Muscle of leg (tissue), 11 donors: ENCODE measurements around the gene UNC80. TPM values are rescaled to one million over a fixed set of nuclear protein-coding genes. Genes with fewer than 3 reads are reported as not detected.

Source experiments
- DNase-seq: peaks from one replicate; pipeline ENCODE4 v3.0.0; 2013
- H3K27ac ChIP-seq: one replicate; pipeline ENCODE4 v1.5.1; 2013; ENCODE audit warnings: mild to moderate bottlenecking, low read length, control low read depth
- H3K27me3 ChIP-seq: one replicate; pipeline ENCODE4 v1.6.1; 2013; ENCODE audit warnings: low read length; ENCODE audit not compliant: control insufficient read depth, insufficient read depth
- H3K36me3 ChIP-seq: one replicate; pipeline ENCODE4 v1.6.1; 2013; ENCODE audit warnings: low read length; ENCODE audit not compliant: control insufficient read depth, insufficient read depth
- H3K4me1 ChIP-seq: one replicate; pipeline ENCODE4 v1.6.1; 2013; ENCODE audit warnings: low read length; ENCODE audit not compliant: control insufficient read depth, insufficient read depth
- H3K4me3 ChIP-seq: one replicate; pipeline ENCODE4 v1.5.1; 2013; ENCODE audit warnings: low read length, control low read depth
- H3K9me3 ChIP-seq: replicated peaks from 2 replicates; pipeline ENCODE4 v1.6.1; 2013; ENCODE audit warnings: low read depth, low read length; ENCODE audit not compliant: control insufficient read depth
- WGBS: methylation state at CpG from one replicate; pipeline ENCODE4 v1.1.5; 2013; ENCODE audit warnings: missing lambda C conversion rate; ENCODE audit not compliant: insufficient coverage; 5-methylcytosine and 5-hydroxymethylcytosine counted together
- polyA plus RNA-seq, 8 donors: library from polyadenylated mRNA; unstranded; fragments of 120-200 nt; gene quantifications; one replicate each; pipeline versions ENCODE4 v1.2.1 to v1.2.3, GENCODE V29; 2013; ENCODE audit warnings: inconsistent platforms in 1 of 8, low replicate concordance in 1 of 8; ENCODE audit not compliant: insufficient read length in 8 of 8, insufficient read depth in 1 of 8
- total RNA-seq: library from RNA; stranded (reverse); fragments of 120-200 nt; gene quantifications from one replicate; pipeline ENCODE4 v1.2.4, GENCODE V29; 2013

UNC80 gene
- total and polyA plus RNA-seq, 9 donors: 0.66 to 4.3 (median 1.7) TPM

DNA sequence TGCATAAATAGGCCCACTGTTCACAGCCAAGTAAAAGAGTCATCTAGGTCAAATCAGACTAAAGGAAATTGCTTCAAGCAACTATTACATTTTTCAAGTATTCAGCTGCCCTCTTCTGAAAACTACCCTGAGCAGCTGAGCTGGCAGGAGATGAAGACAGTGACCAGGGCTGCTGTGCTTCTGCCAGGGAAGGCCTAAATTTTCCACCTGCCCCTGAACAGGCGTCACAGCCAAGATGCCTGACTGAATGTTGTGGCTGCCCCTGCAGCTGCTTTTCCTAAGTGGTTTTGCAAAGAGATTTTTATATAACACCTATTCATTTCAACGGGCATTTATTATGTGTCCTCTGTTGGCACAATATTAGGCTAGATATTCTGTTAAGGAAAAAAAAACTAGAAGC, 134.1 kb downstream of the UNC80 start:
- peak; percentile 62 for DNase-seq
- Histone ChIP-seq H3K4me3 (no peak overlapping the region), H3K27ac (no peak overlapping the region), H3K36me3 (no peaks in the 10 kb centered on the region), H3K27me3 (no peaks in the 10 kb centered on the region), H3K9me3 (peaks cover 2% of the 10 kb centered on the region), H3K4me1 (no peaks in the 10 kb centered on the region)
- no CpG with 5 or more reads among the region's 2 CpGs for WGBS

DNA sequence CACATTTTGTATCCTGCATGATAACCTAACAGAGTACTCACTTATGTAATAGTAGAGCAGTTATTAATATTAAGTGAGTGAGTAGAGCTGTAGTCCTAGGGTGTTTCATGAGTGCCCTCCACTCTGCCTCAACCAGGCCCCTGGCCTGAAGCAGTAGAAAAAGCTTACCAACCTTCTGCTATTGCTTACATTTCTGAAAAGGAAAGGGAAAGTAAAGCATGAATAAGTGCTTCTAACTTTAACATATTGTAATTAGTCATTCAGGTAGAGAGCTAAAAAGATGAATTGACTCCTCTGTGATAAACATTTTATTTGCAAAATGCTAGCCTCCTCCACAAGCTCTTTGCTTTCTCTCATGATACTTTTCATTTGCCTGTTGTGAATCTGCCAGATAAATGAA, 136.1 kb downstream of the UNC80 start:
- Histone ChIP-seq H3K9me3 (peaks cover 2% of the 10 kb centered on the region), H3K27ac (no peak overlapping the region), H3K36me3 (no peaks in the 10 kb centered on the region), H3K27me3 (no peaks in the 10 kb centered on the region), H3K4me1 (no peaks in the 10 kb centered on the region), H3K4me3 (no peak overlapping the region)
- no peak for DNase-seq

- no peak overlapping the region for H3K27ac ChIP-seq
- H3K36me3 ChIP-seq: no peaks in the 10 kb centered on the region
- no CpG with 5 or more reads among the region's 1 CpG for WGBS
- no peak overlapping the region for H3K4me3 ChIP-seq
- H3K9me3 ChIP-seq: peaks cover 2% of the 10 kb centered on the region
- no peak for DNase-seq
- H3K4me1 ChIP-seq: no peaks in the 10 kb centered on the region
- H3K27me3 ChIP-seq: no peaks in the 10 kb centered on the region
Measured at GRCh38 chr2:209908511-209908910, 136.9 kb downstream of the UNC80 start.

DNA sequence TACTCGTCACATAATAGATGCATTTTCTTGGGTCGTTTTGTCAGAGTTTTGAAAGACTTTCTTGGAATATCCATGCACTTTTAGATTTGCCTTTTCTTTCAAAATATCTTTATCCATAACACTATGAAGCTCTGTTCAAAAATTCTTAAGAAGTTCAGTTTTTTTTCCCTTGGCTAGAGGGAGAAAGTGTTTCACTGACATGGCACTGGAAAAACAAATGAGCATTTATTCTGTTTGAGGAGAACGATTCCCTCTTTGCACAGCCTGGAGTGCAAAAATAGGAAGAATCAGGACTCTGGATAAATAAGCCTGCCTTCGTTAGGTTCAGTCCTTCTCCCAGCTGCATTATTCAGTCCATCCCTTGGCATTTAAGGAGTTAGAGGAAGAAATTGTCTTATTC, 139.9 kb downstream of the UNC80 start:
- Histone ChIP-seq H3K27me3 (no peaks in the 10 kb centered on the region), H3K36me3 (no peaks in the 10 kb centered on the region), H3K4me3 (no peak overlapping the region), H3K9me3 (peaks cover 2% of the 10 kb centered on the region), H3K4me1 (no peaks in the 10 kb centered on the region), H3K27ac (no peak overlapping the region)
- DNase-seq: no peak
- WGBS: no CpG with 5 or more reads among the region's 4 CpGs

DNA sequence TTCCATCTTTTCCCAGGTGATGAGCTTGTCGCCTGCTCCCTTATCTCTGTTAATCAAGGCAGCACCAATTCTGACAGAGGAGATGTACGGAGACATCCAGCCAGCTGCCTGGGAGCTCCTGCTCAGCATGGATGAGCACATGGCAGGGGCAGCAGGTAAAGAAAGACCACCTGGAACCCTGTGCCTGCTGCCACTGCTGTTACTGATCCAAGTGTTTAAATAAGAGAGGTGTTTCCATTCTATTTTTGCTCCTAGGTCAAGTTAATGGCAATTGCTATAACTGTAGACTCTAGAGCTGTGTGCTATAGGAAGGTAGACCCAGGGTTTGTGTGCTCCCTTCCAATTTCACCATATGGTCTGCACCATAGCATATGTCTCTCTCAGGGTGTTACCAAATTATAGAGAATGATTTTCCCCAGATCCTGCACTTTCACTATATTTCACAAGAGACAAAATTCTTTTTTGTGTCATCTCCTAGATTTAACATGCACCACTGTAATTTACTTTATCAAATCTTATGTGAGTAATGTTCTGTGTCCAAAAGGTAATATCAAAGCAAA, 142.2 kb downstream of the UNC80 start:
- H3K27ac ChIP-seq: no peak overlapping the region
- H3K27me3 ChIP-seq: no peaks in the 10 kb centered on the region
- WGBS: 83% methylated on average over 1 of the region's 2 CpGs

GRCh38 chr2:209917154-209917771, 145.6 kb downstream of the UNC80 start:
- Histone ChIP-seq H3K27ac (no peak overlapping the region), H3K4me1 (no peaks in the 10 kb centered on the region), H3K9me3 (no peaks in the 10 kb centered on the region), H3K36me3 (no peaks in the 10 kb centered on the region), H3K4me3 (no peak overlapping the region), H3K27me3 (no peaks in the 10 kb centered on the region)
- no CpG with 5 or more reads among the region's 2 CpGs for WGBS
- DNase-seq: no peak

More for the DNA sequence above, 142.2 kb downstream of the UNC80 start:
- Histone ChIP-seq H3K4me3 (no peak overlapping the region), H3K9me3 (peaks cover 2% of the 10 kb centered on the region), H3K4me1 (no peaks in the 10 kb centered on the region), H3K36me3 (no peaks in the 10 kb centered on the region)
- no peak for DNase-seq

- H3K4me1 ChIP-seq: no peaks in the 10 kb centered on the region
- WGBS: 100% methylated on average over 5 of the region's 6 CpGs
Measured at GRCh38 chr2:209918251-209918650, 146.6 kb downstream of the UNC80 start.

GRCh38 chr2:209922116-209922515, 150.5 kb downstream of the UNC80 start:
- Histone ChIP-seq H3K9me3 (no peaks in the 10 kb centered on the region), H3K27ac (no peak overlapping the region), H3K27me3 (no peaks in the 10 kb centered on the region), H3K36me3 (no peaks in the 10 kb centered on the region), H3K4me1 (no peaks in the 10 kb centered on the region), H3K4me3 (no peak overlapping the region)
- DNase-seq: no peak
- WGBS: 60% methylated on average over 8 of the region's 8 CpGs

More at GRCh38 chr2:209918251-209918650, 146.6 kb downstream of the UNC80 start:
- DNase-seq: no peak
- no peaks in the 10 kb centered on the region for H3K36me3 ChIP-seq
- H3K4me3 ChIP-seq: no peak overlapping the region
- H3K9me3 ChIP-seq: no peaks in the 10 kb centered on the region
- no peaks in the 10 kb centered on the region for H3K27me3 ChIP-seq
- no peak overlapping the region for H3K27ac ChIP-seq

GRCh38 chr2:209929369-209929768, 157.7 kb downstream of the UNC80 start:
- Histone ChIP-seq H3K4me3 (no peak overlapping the region), H3K27ac (no peak overlapping the region), H3K36me3 (no peaks in the 10 kb centered on the region), H3K9me3 (no peaks in the 10 kb centered on the region), H3K4me1 (peaks cover 3% of the 10 kb centered on the region), H3K27me3 (no peaks in the 10 kb centered on the region)
- no CpG with 5 or more reads among the region's 2 CpGs for WGBS
- DNase-seq: no peak

- H3K36me3 ChIP-seq: no peaks in the 10 kb centered on the region
Measured at GRCh38 chr2:209933499-209934483, 162.2 kb downstream of the UNC80 start.

More at GRCh38 chr2:209933499-209934483, 162.2 kb downstream of the UNC80 start:
- Histone ChIP-seq H3K4me1 (peaks cover 3% of the 10 kb centered on the region), H3K9me3 (no peaks in the 10 kb centered on the region), H3K4me3 (no peak overlapping the region), H3K27me3 (no peaks in the 10 kb centered on the region), H3K27ac (no peak overlapping the region)
- 13% methylated on average over 3 of the region's 12 CpGs for WGBS
- peak; percentile 90 for DNase-seq
